ENCODE results near the gene CHFR. TPM values are rescaled to one million over a fixed set of nuclear protein-coding genes. Genes with fewer than 3 reads are reported as not detected.
"Not testable (repeated sequence)": the region's sequence is repeated elsewhere in the genome, so short reads cannot be mapped to it uniquely, and the experiment has no call there.

Gene CHFR
- total RNA-seq, 1 experiment from 2014 or later, result 41.0 TPM

DNA sequence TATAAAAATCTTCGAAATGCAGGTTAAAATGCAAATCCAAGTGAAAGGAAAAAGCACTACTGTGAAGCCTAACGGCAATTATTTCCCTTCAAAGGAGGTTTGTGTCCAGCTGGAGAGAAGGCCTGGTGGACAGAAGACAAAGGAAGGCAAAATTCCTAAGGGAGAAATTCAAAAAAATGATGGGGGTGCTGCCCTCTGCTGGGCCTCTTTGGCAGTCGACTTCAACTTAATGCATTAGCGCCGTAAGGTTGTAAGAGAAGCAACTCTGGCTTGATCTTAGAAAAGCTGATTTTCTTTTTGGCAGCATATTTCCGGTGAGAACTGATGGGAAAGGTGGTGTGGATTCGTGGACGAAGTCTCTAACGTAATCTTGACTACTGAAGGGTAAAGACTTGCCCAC is 34.3 kb upstream of the CHFR start:
- H3K36me3 Mint-ChIP-seq (ENCODE audit: insufficient read depth, unreplicated experiment), result peaks cover 36% of the 10 kb centered on the region
- H3K9me3 Mint-ChIP-seq (ENCODE audit: unreplicated experiment), result peaks cover 25% of the 10 kb centered on the region
- no peaks in the 10 kb centered on the region for H3K4me1 Mint-ChIP-seq (ENCODE audit: insufficient read depth, unreplicated experiment)
- POLR2A ChIA-PET, result no interaction called here
- no peak for DNase-seq (ENCODE audit: unreplicated experiment)
- CTCF ChIA-PET, result no interaction called here
- H3K27ac Mint-ChIP-seq (ENCODE audit: low read depth, unreplicated experiment), result no peak overlapping the region
- no TSS peak for BruUV-seq (replicated peaks)
- TF ChIP-seq CTCF (IDR thresholded peaks at IDR 0.05; ENCODE audit: unreplicated experiment), result peak; percentile 7
- H3K27me3 Mint-ChIP-seq (ENCODE audit: insufficient read depth, unreplicated experiment), result no peaks in the 10 kb centered on the region
- intact Hi-C loops (cut with micrococcal nuclease), result no loop called here
- no peak overlapping the region for H3K4me3 Mint-ChIP-seq (ENCODE audit: unreplicated experiment)

DNA sequence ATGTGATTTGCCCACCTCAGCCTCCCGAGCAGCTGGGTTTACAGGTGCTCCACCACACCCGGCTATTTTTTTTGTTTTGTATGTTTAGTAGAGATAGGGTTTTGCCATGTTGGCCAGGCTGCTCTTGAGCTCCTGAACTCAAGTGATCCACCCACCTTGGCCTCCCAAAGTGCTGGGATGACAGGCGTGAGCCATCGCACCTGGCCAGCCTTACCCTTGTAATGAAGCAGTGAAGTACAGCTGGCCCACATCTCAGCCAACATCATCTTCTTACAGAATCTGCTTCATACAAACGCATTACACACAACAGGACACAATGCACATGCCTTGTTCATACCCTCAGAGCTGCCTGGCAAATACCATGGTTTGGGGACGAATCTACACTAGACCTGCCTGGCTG is 31.3 kb upstream of the CHFR start:
- H3K9me3 Mint-ChIP-seq (ENCODE audit: unreplicated experiment), result peaks cover 13% of the 10 kb centered on the region

GRCh38 chr12:132909030-132909368 is 21.6 kb upstream of the CHFR start:
- Mint-ChIP-seq H3K4me3 (ENCODE audit: unreplicated experiment) (peak overlapping the region; percentile 75), H3K9me3 (ENCODE audit: unreplicated experiment) (peaks cover 14% of the 10 kb centered on the region), H3K36me3 (ENCODE audit: insufficient read depth, unreplicated experiment) (no peaks in the 10 kb centered on the region), H3K27me3 (ENCODE audit: insufficient read depth, unreplicated experiment) (no peaks in the 10 kb centered on the region), H3K4me1 (ENCODE audit: insufficient read depth, unreplicated experiment) (no peaks in the 10 kb centered on the region), H3K27ac (ENCODE audit: low read depth, unreplicated experiment) (no peak overlapping the region)
- TF ChIP-seq CTCF (IDR thresholded peaks at IDR 0.05; ENCODE audit: unreplicated experiment), result no peak
- intact Hi-C loops (cut with micrococcal nuclease), result no loop called here
- ChIA-PET POLR2A (no interaction called here), CTCF (no interaction called here)
- no peak for DNase-seq (ENCODE audit: unreplicated experiment)
- no TSS peak for BruUV-seq (replicated peaks)

More for the DNA sequence above, 31.3 kb upstream of the CHFR start:
- Mint-ChIP-seq H3K4me3 (ENCODE audit: unreplicated experiment) (no peak overlapping the region), H3K36me3 (ENCODE audit: insufficient read depth, unreplicated experiment) (peaks cover 14% of the 10 kb centered on the region), H3K4me1 (ENCODE audit: insufficient read depth, unreplicated experiment) (no peaks in the 10 kb centered on the region), H3K27ac (ENCODE audit: low read depth, unreplicated experiment) (no peak overlapping the region), H3K27me3 (ENCODE audit: insufficient read depth, unreplicated experiment) (no peaks in the 10 kb centered on the region)
- POLR2A ChIA-PET, result no interaction called here
- CTCF ChIA-PET, result interaction anchor here (0.6 kb wide), 1 partner anchor 82 kb away, joined by 3 read pairs; no protein-coding TSS in a partner anchor
- TF ChIP-seq CTCF (IDR thresholded peaks at IDR 0.05; ENCODE audit: unreplicated experiment), result no peak
- intact Hi-C loops (cut with micrococcal nuclease), result no loop called here
- no peak for DNase-seq (ENCODE audit: unreplicated experiment)
- no TSS peak for BruUV-seq (replicated peaks)

DNA sequence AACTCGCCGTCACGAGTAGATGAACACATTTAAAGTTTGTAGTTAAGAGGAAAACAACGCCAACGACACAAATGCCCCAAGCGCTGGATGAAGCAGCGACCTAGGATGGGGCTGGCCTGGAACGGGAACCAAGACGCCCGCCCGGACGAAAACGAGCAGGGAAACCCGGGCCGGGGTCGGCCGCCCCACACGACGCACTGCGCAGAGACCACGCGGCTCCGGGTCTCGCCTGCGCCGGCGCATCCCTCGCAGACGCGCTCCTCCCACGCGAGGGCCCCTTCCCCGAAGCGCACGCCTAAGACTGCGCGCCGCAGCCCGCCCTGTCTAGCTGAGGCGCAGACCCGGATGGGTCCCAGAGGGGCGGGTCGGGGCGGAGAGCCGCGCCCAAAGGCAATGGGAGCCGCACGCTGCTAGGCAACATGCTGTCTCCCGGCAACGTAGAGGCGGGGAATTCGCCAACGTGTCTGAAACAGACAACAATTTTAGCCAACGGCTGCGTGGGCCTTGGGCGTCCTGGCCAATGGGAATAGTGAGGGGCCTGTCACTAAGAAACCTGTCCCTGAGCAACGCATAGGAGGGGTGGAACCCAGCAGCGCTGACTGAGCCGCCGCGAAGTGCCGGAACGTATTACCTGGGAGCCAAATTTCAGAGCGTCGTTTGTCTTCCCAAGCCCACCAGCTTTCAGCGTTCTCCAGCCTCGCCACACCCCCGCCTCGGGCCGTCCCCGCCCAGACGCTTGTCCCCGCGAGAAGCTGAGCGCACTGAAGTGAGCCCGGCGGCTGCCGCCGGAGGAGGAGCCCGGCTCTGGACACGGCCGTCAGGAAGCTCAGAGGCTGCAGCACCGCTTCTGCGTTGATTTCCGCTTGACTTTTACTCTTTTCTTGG is 21.0 kb upstream of the CHFR start:
- BruUV-seq (replicated peaks), result no TSS peak
- no peak for TF ChIP-seq CTCF (IDR thresholded peaks at IDR 0.05; ENCODE audit: unreplicated experiment)
- Mint-ChIP-seq H3K4me1 (ENCODE audit: insufficient read depth, unreplicated experiment) (no peaks in the 10 kb centered on the region), H3K9me3 (ENCODE audit: unreplicated experiment) (peaks cover 8% of the 10 kb centered on the region), H3K4me3 (ENCODE audit: unreplicated experiment) (peak overlapping the region; percentile 75), H3K36me3 (ENCODE audit: insufficient read depth, unreplicated experiment) (no peaks in the 10 kb centered on the region), H3K27me3 (ENCODE audit: insufficient read depth, unreplicated experiment) (no peaks in the 10 kb centered on the region), H3K27ac (ENCODE audit: low read depth, unreplicated experiment) (no peak overlapping the region)
- POLR2A ChIA-PET, result interaction anchor here (0.6 kb wide), 1 partner anchor 38 kb away, joined by 3 read pairs; no protein-coding TSS in a partner anchor
- intact Hi-C loops (cut with micrococcal nuclease), result no loop called here
- CTCF ChIA-PET, result interaction anchor here (0.6 kb wide), 1 partner anchor 97 kb away, joined by 5 read pairs; no protein-coding TSS in a partner anchor
- DNase-seq (ENCODE audit: unreplicated experiment), result peak; percentile 53

DNA sequence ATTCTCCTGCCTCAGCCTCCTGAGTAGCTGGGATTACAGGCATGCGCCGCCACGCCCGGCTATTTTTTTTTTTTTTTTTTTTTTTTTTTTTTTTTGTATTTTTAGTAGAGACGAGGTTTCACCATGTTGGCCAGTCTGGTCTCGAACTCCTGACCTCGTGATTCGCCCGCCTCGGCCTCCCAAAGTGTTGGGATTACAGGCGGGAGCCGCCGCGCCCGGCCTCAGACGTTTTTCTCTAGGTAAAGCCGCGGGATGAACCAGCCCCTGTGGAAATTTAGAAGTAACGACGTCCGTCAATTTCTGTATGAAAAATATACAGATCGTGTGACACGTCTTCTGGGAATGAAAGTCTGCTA is 20.4 kb upstream of the CHFR start:
- DNase-seq (ENCODE audit: unreplicated experiment); H3K4me1 Mint-ChIP-seq (ENCODE audit: insufficient read depth, unreplicated experiment); H3K9me3 Mint-ChIP-seq (ENCODE audit: unreplicated experiment); intact Hi-C loops (cut with micrococcal nuclease); H3K27me3 Mint-ChIP-seq (ENCODE audit: insufficient read depth, unreplicated experiment); H3K27ac Mint-ChIP-seq (ENCODE audit: low read depth, unreplicated experiment); BruUV-seq (replicated peaks); H3K36me3 Mint-ChIP-seq (ENCODE audit: insufficient read depth, unreplicated experiment): not testable (repeated sequence)
- peak overlapping the region; percentile 75 for H3K4me3 Mint-ChIP-seq (ENCODE audit: unreplicated experiment)
- ChIA-PET CTCF (interaction anchor here (0.6 kb wide), 1 partner anchor 97 kb away, joined by 5 read pairs; no protein-coding TSS in a partner anchor), POLR2A (interaction anchor here (0.6 kb wide), 1 partner anchor 39 kb away, joined by 3 read pairs; no protein-coding TSS in a partner anchor)
